ENCODE results near the gene CYP19A1.
A peak's percentile ranks its signal among the peaks of the same experiment; 100 is the strongest.

DNA sequence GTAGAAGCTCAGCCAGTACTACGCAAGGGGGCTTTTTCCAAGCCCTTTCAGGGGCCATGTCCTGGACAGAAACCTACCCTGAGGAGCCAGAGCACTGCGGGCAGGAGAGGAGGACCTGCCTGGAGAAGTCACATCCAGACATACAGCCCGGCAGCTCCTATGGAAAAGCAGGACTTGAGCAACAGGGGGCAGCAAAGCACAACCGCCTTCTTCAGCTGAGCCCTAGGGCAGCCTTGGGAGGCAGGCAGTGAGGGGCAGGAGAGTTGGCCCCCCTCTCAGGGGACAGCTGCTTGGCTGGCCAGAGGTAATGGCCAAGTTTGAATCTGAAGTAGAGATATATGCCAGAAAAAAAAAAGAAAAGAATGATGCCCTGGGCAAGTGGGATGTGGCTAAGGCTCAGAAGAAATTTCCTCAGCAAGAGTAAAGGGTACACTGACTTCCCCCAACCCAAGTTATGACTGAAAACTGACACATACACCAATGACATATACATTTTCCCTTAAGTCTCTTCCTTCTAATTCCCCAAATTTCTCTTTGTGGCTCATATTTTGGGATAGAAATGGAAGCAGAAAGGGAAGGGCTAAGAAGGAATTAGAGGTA lies 56.9 kb downstream of the CYP19A1 start:
- TF ChIP-seq, protein P1, sequence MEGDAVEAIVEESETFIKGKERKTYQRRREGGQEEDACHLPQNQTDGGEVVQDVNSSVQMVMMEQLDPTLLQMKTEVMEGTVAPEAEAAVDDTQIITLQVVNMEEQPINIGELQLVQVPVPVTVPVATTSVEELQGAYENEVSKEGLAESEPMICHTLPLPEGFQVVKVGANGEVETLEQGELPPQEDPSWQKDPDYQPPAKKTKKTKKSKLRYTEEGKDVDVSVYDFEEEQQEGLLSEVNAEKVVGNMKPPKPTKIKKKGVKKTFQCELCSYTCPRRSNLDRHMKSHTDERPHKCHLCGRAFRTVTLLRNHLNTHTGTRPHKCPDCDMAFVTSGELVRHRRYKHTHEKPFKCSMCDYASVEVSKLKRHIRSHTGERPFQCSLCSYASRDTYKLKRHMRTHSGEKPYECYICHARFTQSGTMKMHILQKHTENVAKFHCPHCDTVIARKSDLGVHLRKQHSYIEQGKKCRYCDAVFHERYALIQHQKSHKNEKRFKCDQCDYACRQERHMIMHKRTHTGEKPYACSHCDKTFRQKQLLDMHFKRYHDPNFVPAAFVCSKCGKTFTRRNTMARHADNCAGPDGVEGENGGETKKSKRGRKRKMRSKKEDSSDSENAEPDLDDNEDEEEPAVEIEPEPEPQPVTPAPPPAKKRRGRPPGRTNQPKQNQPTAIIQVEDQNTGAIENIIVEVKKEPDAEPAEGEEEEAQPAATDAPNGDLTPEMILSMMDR (IDR thresholded peaks at IDR 0.05), result peak; percentile 7 to 61 (median 32)
- TF ChIP-seq POLR2A (IDR thresholded peaks at IDR 0.05) (no peak), POLR2AphosphoS5 (IDR thresholded peaks at IDR 0.05) (no peak), EP300 (IDR thresholded peaks at IDR 0.05) (no peak)

All from sigmoid colon (tissue), 4 donors.